ENCODE results near the gene OPTN.
A peak's percentile ranks its signal among the peaks of the same experiment; 100 is the strongest.

- TF ChIP-seq CTCF (conservative IDR thresholded peaks at IDR 0.05) (peak; percentile 97), ZFX (IDR thresholded peaks at IDR 0.05) (no peak)
Measured at GRCh38 chr10:13074563-13075451, 25.2 kb upstream of the OPTN start.

Measured in C4-2B (cell line).